ENCODE measurements around the gene GFI1B.
A peak's percentile ranks its signal among the peaks of the same experiment; 100 is the strongest.
"Not testable (repeated sequence)": the region's sequence is repeated elsewhere in the genome, so short reads cannot be mapped to it uniquely, and the experiment has no call there.

The GFI1B gene

GRCh38 chr9:132978451-132979131 lies at the start of gene GFI1B:
GFI1B (plus strand) TSS chr9:132978694; CDS start chr9:132986679, 7,985 bp downstream.
- DNase-seq, result peak; percentile 73

- no peak for DNase-seq
Measured at GRCh38 chr9:132931178-132931735, 47.2 kb upstream of the GFI1B start.

- DNase-seq, result no peak
Measured at GRCh38 chr9:132935026-132935425, 43.5 kb upstream of the GFI1B start.

- no peak for DNase-seq
Measured at GRCh38 chr9:132937463-132937901, 41.0 kb upstream of the GFI1B start.

- DNase-seq, result no peak
Measured at GRCh38 chr9:132939169-132939568, 39.3 kb upstream of the GFI1B start.

- peak; percentile 51 for DNase-seq
Measured at GRCh38 chr9:132942541-132943182, 35.8 kb upstream of the GFI1B start.

GRCh38 chr9:132943651-132944293 lies 34.7 kb upstream of the GFI1B start:
- DNase-seq, result no peak

- DNase-seq, result peak; percentile 89
Measured at GRCh38 chr9:132944294-132945185, 34.0 kb upstream of the GFI1B start, which contains the start of gene TSC1. TSC1 (minus strand) TSS chr9:132944616; CDS start chr9:132928872, 15,744 bp downstream.

GRCh38 chr9:132945186-132946130 lies 33.0 kb upstream of the GFI1B start:
- DNase-seq, result no peak

- no peak for DNase-seq
Measured at GRCh38 chr9:132946211-132946610, 32.3 kb upstream of the GFI1B start.

GRCh38 chr9:132946631-132947295 lies 31.7 kb upstream of the GFI1B start:
- DNase-seq, result no peak

- no peak for DNase-seq
Measured at GRCh38 chr9:132947756-132948155, 30.7 kb upstream of the GFI1B start.

GRCh38 chr9:132948482-132949050 lies 29.9 kb upstream of the GFI1B start:
- no peak for DNase-seq

GRCh38 chr9:132949709-132950108 lies 28.8 kb upstream of the GFI1B start:
- no peak for DNase-seq

GRCh38 chr9:132955123-132955522 lies 23.4 kb upstream of the GFI1B start:
- no peak for DNase-seq

GRCh38 chr9:132955768-132956167 lies 22.7 kb upstream of the GFI1B start:
- DNase-seq, result no peak

GRCh38 chr9:132957805-132958204 lies 20.7 kb upstream of the GFI1B start:
- no peak for DNase-seq

GRCh38 chr9:132961002-132961401 lies 17.5 kb upstream of the GFI1B start:
- DNase-seq, result no peak

GRCh38 chr9:132965478-132965877 lies 13.0 kb upstream of the GFI1B start:
- no peak for DNase-seq

GRCh38 chr9:132967908-132968307 lies 10.6 kb upstream of the GFI1B start:
- not testable (repeated sequence) for DNase-seq
